Endothelial cell of umbilical vein (primary cell): ENCODE measurements around the gene TXNDC8. TPM values are rescaled to one million over a fixed set of nuclear protein-coding genes. Genes with fewer than 3 reads are reported as not detected.

Experiments used
- BruUV-seq: library from RNA; stranded (reverse); fragments of 400-500 nt; replicated peaks from 2 replicates; lab custom pipeline; 2021; lab: Mats Ljungman, UMichigan
- CTCF ChIA-PET: fragments of 300-600, 350-600 bp; sonication (Branson Sonifier 250); formaldehyde crosslinking; loops from one replicate; lab custom pipeline; 2021; ENCODE audit warnings: antibody characterized with exemption, inconsistent platforms; lab: Charles Lee
- POLR2A ChIA-PET: fragments of 300-600, 350-600 bp; sonication (Branson Sonifier 250); formaldehyde crosslinking; loops from one replicate; lab custom pipeline; 2021; ENCODE audit warnings: antibody characterized with exemption, inconsistent platforms; lab: Charles Lee
- DNase-seq: peaks from one replicate; pipeline ENCODE4 v3.0.0-alpha.2; 2011; ENCODE audit warnings: low read depth, low spot score
- FAIRE-seq: peaks from 2 replicates; lab custom pipeline; 2011; peaks lifted over from hg19 to GRCh38; lab: Jason Lieb, UNC
- H2AFZ ChIP-seq: 2 replicates; pipeline ENCODE4 v1.6.0; 2012; ENCODE audit warnings: low read depth, low read length, control low read depth, inconsistent platforms
- H3K27ac ChIP-seq: 2 replicates; pipeline ENCODE4 v1.5.1; 2011; ENCODE audit warnings: low read depth, mild to moderate bottlenecking, control low read depth, low read length, moderate library complexity; ENCODE audit not compliant: insufficient read depth
- H3K27me3 ChIP-seq, 2 experiments: 2 replicates each; pipeline versions ENCODE4 v1.6.0 to v1.6.1; 2011; ENCODE audit warnings: low read length in 2 of 2, mixed read lengths in 1 of 2; ENCODE audit not compliant: control insufficient read depth in 2 of 2, insufficient read depth in 2 of 2
- H3K36me3 ChIP-seq, 2 experiments: 2 replicates in 1 of 2; 3 replicates in 1 of 2; pipeline ENCODE4 v1.5.1; 2011; ENCODE audit warnings: low read length in 2 of 2, mild to moderate bottlenecking in 1 of 2, moderate library complexity in 1 of 2; ENCODE audit not compliant: control insufficient read depth in 2 of 2, insufficient read depth in 2 of 2; ENCODE audit errors: extremely low read depth in 1 of 2
- H3K4me1 ChIP-seq: 3 replicates; pipeline ENCODE4 v1.5.1; 2011; ENCODE audit warnings: mild to moderate bottlenecking, low read length; ENCODE audit not compliant: control insufficient read depth, insufficient read depth; ENCODE audit errors: extremely low read depth
- H3K4me2 ChIP-seq: 2 replicates; pipeline ENCODE4 v1.6.1; 2011; ENCODE audit warnings: low read length, control low read depth, mixed read lengths; ENCODE audit not compliant: insufficient read depth
- H3K4me3 ChIP-seq, 3 experiments: fragments of 200-600 bp in 1 of 3; sonication (generic), shearing (Covaris generic) in 1 of 3; replicated peaks in 1 of 3; 2 replicates each; pipeline ENCODE4 v1.5.1; 2011 to 2016; ENCODE audit warnings: control low read depth in 3 of 3, low read length in 3 of 3, mild to moderate bottlenecking in 2 of 3, inconsistent platforms in 1 of 3, low read depth in 1 of 3, moderate library complexity in 1 of 3; ENCODE audit not compliant: insufficient read depth in 1 of 3
- H3K79me2 ChIP-seq: 2 replicates; pipeline ENCODE4 v1.6.0; 2012; ENCODE audit warnings: low read length, inconsistent platforms; ENCODE audit not compliant: control insufficient read depth, insufficient read depth
- H3K9ac ChIP-seq: replicated peaks from 2 replicates; pipeline ENCODE3; 2011; ENCODE audit warnings: low read length, control low read depth; ENCODE audit not compliant: insufficient read depth; ENCODE audit errors: extremely low read depth
- H3K9me1 ChIP-seq: replicated peaks from 3 replicates; pipeline ENCODE4 v1.6.0; 2011; ENCODE audit warnings: mild to moderate bottlenecking, low read length; ENCODE audit not compliant: control insufficient read depth, insufficient read depth; ENCODE audit errors: extremely low read depth
- H3K9me3 ChIP-seq: replicated peaks from 2 replicates; pipeline ENCODE4 v1.5.1; 2012; ENCODE audit warnings: low read length, inconsistent platforms; ENCODE audit not compliant: control insufficient read depth, insufficient read depth
- H4K20me1 ChIP-seq: replicated peaks from 2 replicates; pipeline ENCODE3; 2011; ENCODE audit warnings: mild to moderate bottlenecking, low read length; ENCODE audit not compliant: control insufficient read depth, insufficient read depth; ENCODE audit errors: extremely low read depth
- EZH2 ChIP-seq: IDR thresholded peaks from 2 replicates; pipeline ENCODE4 v1.6.1; 2012; ENCODE audit warnings: borderline replicate concordance, low read depth, mild to moderate bottlenecking, moderate library complexity, low read length, inconsistent platforms; ENCODE audit not compliant: severe bottlenecking
- FOS ChIP-seq: IDR thresholded peaks from 2 replicates; pipeline ENCODE4 v1.6.1; 2011; ENCODE audit warnings: mild to moderate bottlenecking, low read length, moderate library complexity, borderline replicate concordance; ENCODE audit not compliant: insufficient read depth
- GATA2 ChIP-seq: IDR thresholded peaks from 2 replicates; pipeline ENCODE4 v1.7.0; 2011; ENCODE audit warnings: low read depth, mild to moderate bottlenecking, moderate library complexity, mixed read lengths, low read length; ENCODE audit not compliant: insufficient read length, insufficient read depth
- JUN ChIP-seq: IDR thresholded peaks from 2 replicates; pipeline ENCODE4 v1.6.1; 2011; ENCODE audit warnings: borderline replicate concordance, low read depth; ENCODE audit not compliant: insufficient read length, insufficient read depth
- MAX ChIP-seq: IDR thresholded peaks from 2 replicates; pipeline ENCODE4 v1.6.1; 2011; ENCODE audit not compliant: insufficient read depth, insufficient read length
- POLR2A ChIP-seq: IDR thresholded peaks from 2 replicates; pipeline ENCODE4 v1.6.1; 2012; ENCODE audit warnings: low read depth, mild to moderate bottlenecking, control low read depth, low read length
- dilution Hi-C: fragments of 300-500 bp; cut with MboI; formaldehyde crosslinking; loops from one replicate; pipeline ENCODE4 v1.15.0; 2019; ENCODE audit warnings: low sequenced_read_pairs; ENCODE audit not compliant: extremely low pct_ligation_motif_present
- intact Hi-C: fragments of 100-400 bp; cut with micrococcal nuclease; formaldehyde crosslinking; loops from one replicate; pipeline ENCODE4 v1.10.0; 2022
- polyA plus RNA-seq, 4 experiments: library from polyadenylated mRNA; depleted of rRNA in 3 of 4; stranded (reverse) in 3 of 4; unstranded in 1 of 4; fragments of >200 nt; gene quantifications; 2 replicates each; pipeline versions ENCODE4 v1.2.1 to v1.2.3, GENCODE V29; 2011 to 2012; ENCODE audit warnings: missing spikeins in 1 of 4
- total RNA-seq: library from RNA; stranded (reverse); gene quantifications from 2 replicates; pipeline ENCODE4 v1.2.3, GENCODE V29; 2021

Gene TXNDC8
- total and polyA plus RNA-seq, 2 donors (not counting 3 experiments of a cell fraction or from before 2014, with no cell fraction given): not detected

DNA sequence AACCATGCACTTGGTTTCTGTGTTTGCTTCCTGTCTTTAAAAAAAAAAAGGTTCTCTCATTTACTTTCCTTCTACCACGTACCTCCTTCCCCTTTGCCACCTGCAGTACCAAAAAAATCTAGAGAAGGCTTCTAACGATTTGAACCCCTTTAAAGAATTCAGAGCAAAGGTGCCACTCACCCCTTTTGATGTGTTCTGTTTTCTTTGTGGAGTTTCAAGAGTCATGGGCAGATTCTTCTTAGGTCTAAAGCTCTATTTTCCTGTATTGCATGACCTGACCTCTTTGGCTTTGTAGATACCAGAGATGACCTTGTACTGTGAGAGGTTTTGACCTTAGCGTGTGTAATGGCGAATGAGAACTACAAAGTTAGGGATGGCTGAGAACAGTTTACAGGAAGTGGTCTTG is 29.0 kb downstream of the TXNDC8 start:
- FAIRE-seq (no peak), DNase-seq (no peak)
- H3K9ac ChIP-seq: no peak overlapping the region
- H3K27ac ChIP-seq: no peak overlapping the region
- CTCF ChIA-PET: no interaction called here
- no peaks in the 10 kb centered on the region for H3K79me2 ChIP-seq
- dilution Hi-C loops: no loop called here
- no peaks in the 10 kb centered on the region for H3K36me3 ChIP-seq
- H2AFZ ChIP-seq: no peak overlapping the region
- H3K9me3 ChIP-seq: no peaks in the 10 kb centered on the region
- no peaks in the 10 kb centered on the region for H3K4me1 ChIP-seq
- no peaks in the 10 kb centered on the region for H3K27me3 ChIP-seq
- TF ChIP-seq POLR2A (no peak), MAX (no peak), EZH2 (no peak)
- intact Hi-C loops: no loop called here
- BruUV-seq: no TSS peak
- H4K20me1 ChIP-seq: no peaks in the 10 kb centered on the region
- no peak overlapping the region for H3K4me3 ChIP-seq
- POLR2A ChIA-PET: no interaction called here
- no peaks in the 10 kb centered on the region for H3K9me1 ChIP-seq
- no peak overlapping the region for H3K4me2 ChIP-seq

DNA sequence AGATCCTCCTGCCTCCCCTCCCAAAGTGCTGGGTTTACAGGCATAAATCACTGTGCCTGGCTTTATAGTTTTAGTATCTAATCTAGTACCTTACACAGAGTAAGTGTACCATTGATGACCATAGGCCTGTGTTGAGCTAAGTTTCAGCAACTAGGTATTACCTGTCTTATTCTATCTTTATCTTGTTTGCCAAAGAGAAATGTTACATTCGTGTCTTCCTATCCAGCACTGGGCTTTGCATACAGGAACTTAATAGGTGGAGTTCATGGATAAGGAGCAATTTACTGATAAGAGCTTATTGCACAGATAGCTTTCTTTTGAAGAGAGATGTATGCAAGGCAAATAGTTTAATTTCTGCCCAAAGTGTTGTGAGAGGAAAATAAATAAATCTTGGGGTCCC is 30.5 kb downstream of the TXNDC8 start:
- H3K27ac ChIP-seq: no peak overlapping the region
- no peak overlapping the region for H3K4me3 ChIP-seq
- no peak for FAIRE-seq
- BruUV-seq: no TSS peak
- peaks cover 0 to 3% of the 10 kb centered on the region in 2 experiments for H3K27me3 ChIP-seq
- dilution Hi-C loops: no loop called here
- no peaks in the 10 kb centered on the region for H3K9me1 ChIP-seq
- intact Hi-C loops: no loop called here
- no peak overlapping the region for H3K9ac ChIP-seq
- TF ChIP-seq FOS: no peak
- TF ChIP-seq POLR2A: no peak
- TF ChIP-seq EZH2: no peak
- TF ChIP-seq GATA2: no peak
- TF ChIP-seq JUN: no peak
- H3K9me3 ChIP-seq: no peaks in the 10 kb centered on the region
- no peak for DNase-seq
- no peaks in the 10 kb centered on the region for H4K20me1 ChIP-seq
- H3K79me2 ChIP-seq: no peaks in the 10 kb centered on the region
- POLR2A ChIA-PET: no interaction called here
- no peak overlapping the region for H3K4me2 ChIP-seq
- CTCF ChIA-PET: interaction anchor here (1.5 kb wide), 1 partner anchor 90 kb away, joined by 4 read pairs; no protein-coding TSS in a partner anchor
- H2AFZ ChIP-seq: no peak overlapping the region
- H3K36me3 ChIP-seq: no peaks in the 10 kb centered on the region
- H3K4me1 ChIP-seq: no peaks in the 10 kb centered on the region
